Measurements from ENCODE around the gene RBMS1.

GRCh38 chr2:160282063-160282580 is 211.5 kb downstream of the RBMS1 start:
- TF ChIP-seq CTCF (IDR thresholded peaks at IDR 0.05) (no peak), POLR2A (IDR thresholded peaks at IDR 0.05) (no peak)

All from right lobe of liver (tissue), 4 donors.